NCI-H146 treated with DMSO at 0.1 percent for 48 hours (cell line): Measurements from ENCODE around the gene ZNF286A.
"Not testable (repeated sequence)": the region's sequence is repeated elsewhere in the genome, so short reads cannot be mapped to it uniquely, and the experiment has no call there.

Experiments
- DNase-seq: peaks from one replicate; lab custom pipeline; 2025; ENCODE audit not compliant: unreplicated experiment; lab: John Stamatoyannopoulos, UW

The ZNF286A gene

DNA sequence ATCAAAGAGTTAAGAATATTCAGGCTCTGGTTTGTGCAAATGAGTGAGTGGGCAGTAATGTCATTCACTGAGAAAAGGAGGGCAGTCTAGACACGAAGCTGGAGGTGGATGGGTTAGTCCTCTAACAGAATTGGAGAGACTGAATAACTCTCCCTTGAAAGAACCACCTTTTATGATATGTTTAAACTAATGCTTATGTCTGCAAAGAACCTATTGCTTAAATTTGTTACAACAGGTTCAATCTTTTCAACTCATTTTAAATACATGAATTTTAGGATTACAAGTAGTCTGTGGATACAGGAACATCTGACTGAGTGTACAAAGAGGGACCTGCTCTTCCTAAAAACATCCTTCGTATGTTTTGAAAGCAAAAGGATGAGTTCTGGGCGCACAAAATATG, 585 bp upstream of the ZNF286A start:
- DNase-seq: peak; percentile 7

DNA sequence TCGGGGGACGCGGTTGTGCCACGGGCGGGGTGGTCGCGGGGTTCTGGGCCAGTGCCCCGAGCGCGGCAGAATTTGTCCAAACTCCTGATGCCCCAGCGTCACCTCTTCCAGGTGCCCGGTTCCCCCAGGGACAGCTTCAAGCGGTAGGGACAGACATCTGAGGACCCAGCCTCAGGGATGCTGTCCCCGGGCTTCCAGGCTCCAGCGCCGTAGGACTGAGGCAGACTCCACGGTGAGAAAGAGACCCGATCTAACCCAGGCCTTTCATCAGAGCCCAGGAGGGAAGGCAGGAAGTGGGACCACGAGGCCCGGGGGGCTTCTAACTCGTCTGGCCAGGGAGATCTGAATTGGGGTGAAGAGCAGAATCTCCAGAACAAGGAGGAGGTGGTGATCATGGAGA, 385 bp downstream of the ZNF286A start:
- DNase-seq: not testable (repeated sequence)

DNA sequence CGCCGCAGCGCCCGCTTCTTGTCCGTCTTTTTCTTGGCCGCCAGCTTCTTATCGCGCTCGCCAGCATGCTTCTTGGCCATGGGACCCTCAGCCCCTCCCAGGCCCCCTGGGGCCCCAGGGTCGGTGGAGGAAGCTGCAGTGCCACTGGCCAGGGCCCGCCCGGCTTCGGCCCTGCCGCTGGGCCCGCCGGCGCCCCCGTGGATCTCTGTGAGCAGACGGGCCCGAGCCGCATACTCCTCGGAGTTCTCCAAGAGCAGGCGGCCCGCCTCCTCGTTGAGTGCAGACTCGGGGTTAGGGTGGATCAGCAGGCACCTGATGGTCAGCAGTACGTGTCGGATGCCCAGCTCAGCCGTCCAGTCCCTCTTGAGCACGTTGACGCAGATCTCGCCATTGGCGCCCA, 4.7 kb downstream of the ZNF286A start:
- not testable (repeated sequence) for DNase-seq

DNA sequence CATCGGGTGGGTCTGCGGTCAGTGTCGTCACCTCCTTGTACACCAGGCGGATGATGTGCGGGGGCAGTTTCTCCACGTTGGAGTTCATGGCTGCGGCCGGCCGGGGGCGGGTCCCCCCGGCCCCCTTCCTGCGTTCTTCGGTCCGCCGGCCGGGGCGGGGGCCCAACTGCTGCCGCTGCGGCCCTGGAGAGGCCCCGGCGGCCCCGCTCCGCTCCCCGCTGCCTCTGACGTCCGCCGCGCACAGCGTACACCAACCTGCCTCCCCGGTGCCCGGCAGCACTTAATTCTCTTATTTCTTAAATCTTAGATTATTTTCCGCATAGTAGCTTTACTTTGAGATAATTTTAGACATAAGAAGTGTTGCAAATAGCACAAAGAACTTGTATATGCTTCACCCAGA, 5.3 kb downstream of the ZNF286A start:
- not testable (repeated sequence) for DNase-seq

DNA sequence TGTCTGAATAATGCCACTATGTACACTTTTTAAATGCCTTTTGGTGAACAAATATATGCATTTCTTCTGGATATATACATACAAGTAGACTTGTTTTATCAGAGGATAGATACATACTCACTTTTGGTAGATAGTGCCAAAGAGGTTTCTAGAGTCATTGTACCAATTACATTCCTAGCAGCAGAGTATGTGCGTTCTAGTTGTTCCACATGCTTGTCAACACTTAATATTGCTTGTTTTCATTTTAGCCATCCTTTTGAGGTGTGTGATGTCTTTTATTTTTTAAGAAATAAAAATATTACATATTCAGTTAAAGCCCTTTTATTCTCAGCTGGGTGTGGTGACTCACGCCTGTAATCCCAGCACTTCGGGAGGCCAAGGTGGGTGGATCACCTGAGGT, 9.3 kb downstream of the ZNF286A start:
- not testable (repeated sequence) for DNase-seq

DNA sequence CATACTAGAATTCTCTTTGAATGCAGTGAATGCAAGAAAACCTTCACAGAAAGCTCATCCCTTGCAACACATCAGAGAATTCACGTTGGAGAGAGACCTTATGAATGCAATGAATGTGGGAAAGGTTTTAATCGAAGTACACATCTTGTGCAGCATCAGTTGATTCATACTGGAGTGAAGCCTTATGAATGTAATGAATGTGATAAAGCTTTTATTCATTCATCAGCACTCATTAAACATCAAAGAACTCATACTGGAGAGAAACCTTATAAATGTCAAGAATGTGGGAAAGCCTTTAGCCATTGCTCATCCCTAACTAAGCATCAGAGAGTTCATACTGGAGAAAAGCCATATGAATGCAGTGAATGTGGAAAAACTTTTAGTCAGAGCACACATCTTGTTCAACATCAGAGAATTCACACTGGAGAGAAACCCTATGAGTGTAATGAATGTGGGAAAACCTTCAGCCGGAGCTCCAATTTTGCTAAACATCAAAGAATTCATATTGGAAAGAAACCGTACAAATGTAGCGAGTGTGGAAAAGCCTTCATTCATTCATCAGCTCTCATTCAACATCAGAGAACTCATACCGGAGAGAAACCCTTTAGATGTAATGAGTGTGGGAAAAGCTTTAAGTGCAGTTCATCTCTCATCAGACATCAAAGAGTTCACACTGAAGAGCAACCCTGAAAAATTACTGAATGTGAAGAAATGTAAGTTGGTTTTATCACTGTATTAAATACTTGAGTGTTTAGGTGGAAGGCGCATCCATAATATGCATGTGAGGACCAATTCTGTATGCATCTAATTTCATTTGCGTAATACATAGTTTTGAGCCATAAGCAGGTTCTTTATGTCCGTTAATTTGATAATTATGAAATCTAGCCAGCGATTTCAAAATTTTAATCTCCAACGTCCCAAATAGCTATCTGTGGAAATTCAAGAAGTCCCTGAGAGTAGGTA, 17.3 kb downstream of the ZNF286A start:
- DNase-seq: not testable (repeated sequence)

DNA sequence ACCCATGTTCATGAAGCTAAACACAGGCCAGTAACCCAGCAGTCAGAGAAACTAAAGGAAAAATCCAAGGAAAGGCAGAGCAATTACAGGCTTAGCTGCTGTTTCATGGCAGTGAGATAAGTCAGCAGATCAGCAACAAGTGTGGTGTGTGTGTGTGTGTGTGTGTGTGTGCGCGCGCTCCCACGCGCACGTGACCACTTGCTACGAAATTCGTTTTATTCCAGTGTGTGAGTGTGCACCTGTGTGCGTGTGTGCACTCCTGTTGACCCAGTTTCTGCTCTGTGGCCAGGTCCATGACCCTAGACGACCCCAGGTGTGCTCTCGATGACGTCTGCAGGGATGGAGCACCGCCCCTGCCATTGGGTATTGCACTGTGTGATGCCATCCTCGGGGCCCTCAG, 31.0 kb downstream of the ZNF286A start:
- DNase-seq: not testable (repeated sequence)

DNA sequence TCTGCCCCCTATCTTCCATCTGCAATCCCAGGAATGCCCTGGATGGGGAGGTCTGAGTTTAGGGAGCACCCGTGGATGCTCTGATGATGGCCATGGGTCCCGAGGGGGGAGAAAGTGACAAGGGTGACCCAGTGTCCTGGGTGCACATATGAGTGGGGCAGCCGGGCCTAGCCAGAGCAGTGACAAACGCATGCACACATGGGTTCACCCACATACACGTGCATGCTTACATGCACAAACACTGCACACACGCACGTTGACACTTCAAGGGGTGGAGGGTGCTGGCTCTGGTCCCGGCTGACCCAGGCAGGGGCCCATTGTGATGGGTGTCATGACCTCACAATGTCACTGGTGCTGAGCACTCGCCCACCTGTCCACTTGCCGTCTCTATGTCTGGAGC, 32.3 kb downstream of the ZNF286A start, which contains the start of gene TBC1D26:
TBC1D26 (plus strand) TSS at position 384 of the 400 bp plus-strand sequence. CDS start 3,066 bp downstream, outside the sequence.
- not testable (repeated sequence) for DNase-seq

DNA sequence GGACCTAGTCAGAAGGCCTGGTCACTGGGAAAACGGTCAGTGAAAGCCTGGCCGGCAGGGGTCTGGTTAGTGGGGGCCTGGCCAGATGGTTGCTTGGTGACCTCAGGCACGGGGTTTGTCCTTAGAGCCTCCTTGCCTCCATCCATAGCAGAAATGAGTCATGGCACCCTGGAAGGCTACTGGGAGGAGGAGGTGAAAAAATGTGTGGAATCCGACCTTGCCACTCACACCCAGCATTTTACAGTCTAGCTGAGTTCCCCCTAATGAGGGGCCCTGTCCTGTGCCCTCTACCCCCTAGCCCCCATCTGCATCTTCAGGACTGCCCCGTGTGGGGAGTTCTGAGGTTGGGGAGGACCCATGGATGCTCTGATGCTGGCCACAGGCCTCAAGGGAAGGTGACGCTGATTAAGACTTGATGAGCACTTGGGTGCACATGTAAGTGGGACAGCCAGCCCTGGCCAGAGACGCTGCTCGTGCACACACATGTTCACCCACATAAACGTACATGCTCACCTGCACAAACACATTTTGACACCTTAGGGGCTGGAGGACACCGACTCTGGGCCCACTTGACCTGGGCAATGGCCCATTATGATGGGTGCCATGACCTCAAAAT, 33.7 kb downstream of the ZNF286A start:
- DNase-seq: not testable (repeated sequence)

DNA sequence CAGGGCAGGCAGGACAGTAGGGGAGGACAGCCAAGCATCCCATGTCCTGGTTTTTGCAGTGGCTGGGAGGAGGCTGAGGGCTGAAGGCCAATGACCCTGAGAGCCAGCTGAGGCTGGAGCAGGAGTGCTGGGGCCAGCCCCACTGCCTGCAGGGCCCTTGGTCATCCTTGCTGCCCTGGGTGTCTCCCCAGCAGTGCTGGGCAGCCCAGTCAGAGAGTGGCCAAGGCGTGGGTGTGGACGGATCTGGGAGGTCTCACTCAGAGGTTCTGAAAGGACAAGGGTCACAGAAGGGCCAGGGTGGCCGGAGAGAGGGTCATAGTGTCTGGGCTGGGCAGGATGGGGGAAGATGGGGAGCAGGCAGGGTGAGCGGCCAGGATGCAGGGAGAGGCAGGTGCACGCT, 37.0 kb downstream of the ZNF286A start:
- not testable (repeated sequence) for DNase-seq

DNA sequence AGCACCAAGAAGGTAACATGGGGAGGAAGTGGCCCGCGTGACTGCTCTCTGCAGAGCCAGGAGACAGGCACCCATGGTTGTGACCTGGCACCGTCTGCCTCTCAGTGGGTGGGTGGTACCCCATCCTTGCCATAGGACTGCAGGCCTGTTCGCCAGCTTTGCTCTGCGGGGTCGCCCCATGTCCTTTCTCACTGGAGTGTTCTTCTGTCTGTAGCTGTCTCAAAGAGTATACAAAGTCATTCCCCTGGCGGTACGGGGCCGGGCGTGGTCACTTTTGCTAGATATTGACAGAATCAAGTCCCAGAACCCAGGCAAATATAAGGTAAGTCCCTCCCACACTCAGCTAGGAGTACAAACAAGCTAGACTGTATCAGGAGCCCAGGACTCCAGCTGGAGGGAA, 38.5 kb downstream of the ZNF286A start:
- no peak for DNase-seq

DNA sequence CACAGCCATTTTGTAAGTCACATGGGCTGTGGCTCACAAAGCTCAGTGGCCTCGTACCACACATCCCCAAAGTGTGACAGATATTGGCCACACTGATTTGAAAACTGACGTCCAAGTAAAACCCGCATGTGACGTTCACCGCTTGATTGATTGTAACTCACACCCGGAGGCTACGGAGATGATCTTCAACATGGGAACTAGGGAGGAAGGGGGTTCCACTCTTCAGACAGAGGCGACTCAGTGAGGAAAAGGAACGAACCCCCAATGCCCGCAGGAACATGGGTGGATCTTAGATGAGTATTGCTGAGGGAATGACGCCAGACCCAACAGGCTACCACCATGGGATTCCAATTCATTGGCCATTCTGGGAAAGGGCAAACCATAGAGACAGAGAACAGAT, 39.7 kb downstream of the ZNF286A start:
- DNase-seq: not testable (repeated sequence)

DNA sequence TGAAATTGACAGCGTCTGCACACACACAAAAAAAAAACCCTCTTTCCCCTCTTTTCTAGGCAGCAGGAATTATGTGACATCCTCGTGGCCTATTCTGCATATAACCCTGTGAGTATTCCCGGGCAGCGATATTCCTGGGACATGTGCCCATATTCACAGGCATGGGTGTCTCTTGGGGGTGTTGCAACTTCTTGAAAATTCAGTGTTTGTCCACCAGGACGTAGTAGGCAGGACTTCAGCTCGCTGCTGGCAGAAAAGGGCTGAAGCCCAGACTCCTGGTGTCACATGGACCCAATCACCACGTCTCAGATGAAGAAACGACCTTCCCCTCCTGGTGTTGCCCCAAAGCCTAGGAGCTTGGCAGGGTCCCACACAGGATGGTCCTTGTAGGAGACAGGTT, 40.5 kb downstream of the ZNF286A start:
- not testable (repeated sequence) for DNase-seq

DNA sequence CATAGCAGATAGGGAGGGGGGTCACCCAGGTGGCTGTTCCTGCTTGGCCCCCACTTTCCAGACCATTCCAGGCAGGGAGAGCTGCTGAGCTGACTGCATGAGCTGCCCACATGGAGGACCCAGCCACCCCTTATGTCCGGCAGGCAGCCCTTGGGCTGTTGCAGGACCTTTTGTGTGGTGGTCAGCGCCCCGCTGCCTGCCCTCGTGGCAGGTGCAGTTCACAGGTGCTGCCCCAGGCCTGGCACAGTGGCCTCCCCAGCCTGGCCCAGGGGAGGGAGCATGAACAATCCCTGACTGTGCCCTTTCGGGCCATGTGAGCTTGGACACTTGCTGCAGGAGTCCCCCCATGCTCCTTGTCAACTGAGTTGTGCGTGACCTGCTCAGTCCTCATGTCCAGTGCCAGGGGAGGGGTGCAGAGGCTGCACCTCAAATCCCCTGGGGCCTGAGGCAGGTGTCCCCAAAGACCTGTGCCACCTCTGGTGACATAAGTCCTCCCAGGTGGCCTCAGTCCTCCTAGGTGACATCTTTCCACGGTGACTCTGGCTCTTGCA, 41.1 kb downstream of the ZNF286A start:
- no peak for DNase-seq

DNA sequence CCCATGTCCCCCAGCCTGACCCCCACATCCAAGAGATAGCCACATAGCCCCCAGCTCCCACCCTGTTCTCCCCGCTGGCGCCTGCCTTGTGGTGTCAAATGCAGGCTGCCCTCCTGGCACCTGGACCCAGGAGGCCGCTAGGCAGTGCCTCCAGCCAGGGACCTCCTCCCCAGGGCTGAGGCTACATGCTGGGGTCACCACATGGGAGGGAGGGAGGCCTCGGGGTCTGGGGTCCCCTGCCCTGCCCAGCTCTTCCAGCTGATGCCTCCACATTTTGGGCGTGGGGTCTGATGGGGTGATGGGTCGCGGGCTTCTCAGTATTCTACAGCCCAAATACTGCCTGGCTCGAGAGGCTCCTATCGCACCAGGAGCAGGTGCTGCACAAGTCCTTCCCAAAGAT, 42.1 kb downstream of the ZNF286A start:
- DNase-seq: no peak

DNA sequence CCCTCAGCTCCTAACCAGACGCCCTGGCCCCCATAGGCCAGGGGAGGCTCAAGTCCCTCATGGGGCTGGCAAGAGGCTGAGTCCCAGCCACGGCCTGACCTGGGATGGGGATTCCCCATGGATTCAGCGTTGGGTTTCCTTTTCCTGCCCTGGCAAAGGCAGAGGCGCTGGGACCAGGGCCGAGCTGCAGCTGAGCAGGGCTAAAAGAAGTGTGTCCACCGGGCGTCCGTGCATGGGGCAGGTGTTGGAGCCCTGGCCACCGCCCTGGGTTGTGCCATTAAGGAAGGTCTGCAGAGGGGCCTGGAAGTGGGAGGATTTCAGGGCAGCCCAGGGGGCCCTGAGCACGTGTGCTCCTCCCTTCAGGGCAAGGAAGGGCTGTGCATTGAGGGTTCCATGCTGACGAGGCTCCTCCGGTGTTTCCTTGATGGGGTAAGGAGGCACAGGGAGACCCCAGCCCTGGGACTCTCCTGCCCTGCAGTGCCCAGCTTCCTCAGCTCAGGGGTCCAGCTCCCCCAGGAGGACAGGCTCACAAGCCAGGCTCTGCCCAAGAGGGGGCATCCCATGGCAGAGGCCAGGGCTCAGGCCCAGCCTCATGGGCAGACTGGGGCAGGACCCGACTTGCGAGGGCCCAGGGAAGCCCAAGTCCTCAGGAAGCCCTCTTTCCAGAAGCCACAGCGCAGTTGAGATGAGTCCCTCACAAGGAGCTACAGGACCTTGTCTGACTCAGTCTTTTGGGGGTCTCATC, 42.7 kb downstream of the ZNF286A start:
- no peak for DNase-seq

DNA sequence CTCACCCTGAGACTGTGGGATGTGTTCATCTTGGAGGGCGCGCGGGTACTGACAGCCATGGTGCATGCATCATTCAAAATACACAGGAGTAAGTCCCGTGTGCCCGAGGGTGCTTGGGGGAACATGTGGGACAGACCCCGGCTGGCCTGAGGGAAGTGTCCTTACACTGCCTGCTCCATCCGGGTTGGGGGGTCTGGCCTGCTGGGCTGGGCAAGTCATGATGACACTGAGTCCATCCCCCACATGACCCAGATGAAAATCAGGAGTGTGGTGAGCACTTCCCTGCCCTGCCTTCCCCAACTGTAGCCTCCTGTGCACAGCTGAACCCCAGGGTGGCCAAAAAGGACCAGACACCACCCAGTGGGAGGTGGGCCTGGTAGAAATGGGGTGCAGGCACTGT, 43.4 kb downstream of the ZNF286A start:
- no peak for DNase-seq

DNA sequence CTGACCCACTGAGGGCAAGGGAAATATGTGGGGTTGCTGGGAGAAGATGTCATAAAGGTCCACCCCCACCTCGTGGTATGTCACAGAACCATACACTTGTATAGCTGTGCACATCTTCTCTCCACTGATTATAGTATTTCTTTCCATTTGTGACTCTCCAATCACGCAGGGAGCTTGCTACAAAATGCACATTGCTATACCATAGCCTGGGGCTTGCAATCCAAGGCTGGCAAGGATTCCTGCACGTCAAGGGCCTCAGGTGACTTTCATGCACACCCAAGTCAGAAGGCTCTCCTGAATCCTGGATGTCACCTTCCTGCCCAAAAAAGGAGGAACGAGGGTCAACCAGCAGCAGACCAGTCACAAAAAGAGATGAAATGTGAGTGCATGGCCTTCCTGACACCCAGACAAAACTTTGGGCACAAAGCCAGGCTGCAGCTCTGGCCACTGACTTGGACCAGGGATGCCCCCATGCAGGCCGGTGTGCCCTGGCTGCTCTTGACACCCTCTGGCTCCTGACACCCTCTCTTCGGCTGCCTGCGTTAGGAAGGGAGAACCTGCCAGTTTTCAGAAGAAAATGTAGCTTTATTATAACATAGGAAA, 44.6 kb downstream of the ZNF286A start:
- no peak for DNase-seq

DNA sequence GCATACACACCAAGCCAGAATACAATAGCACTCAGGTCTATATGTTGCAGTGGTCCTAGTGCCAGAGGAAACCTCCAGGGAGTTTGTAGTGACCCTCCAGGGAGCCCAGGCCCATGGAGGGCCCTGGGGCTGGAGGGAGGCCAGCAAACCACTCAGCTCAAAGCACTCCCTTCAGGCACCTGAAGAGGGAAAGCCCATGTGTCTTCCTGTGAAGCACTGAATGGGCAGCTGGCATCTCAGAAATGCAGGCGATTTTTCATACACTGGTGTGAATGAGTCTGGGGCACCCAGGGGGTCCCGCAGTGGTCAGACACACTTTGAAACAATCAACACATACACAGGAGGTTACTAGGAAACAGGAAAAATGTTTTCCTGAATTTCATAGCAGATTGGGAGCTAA, 45.3 kb downstream of the ZNF286A start:
- no peak for DNase-seq

DNA sequence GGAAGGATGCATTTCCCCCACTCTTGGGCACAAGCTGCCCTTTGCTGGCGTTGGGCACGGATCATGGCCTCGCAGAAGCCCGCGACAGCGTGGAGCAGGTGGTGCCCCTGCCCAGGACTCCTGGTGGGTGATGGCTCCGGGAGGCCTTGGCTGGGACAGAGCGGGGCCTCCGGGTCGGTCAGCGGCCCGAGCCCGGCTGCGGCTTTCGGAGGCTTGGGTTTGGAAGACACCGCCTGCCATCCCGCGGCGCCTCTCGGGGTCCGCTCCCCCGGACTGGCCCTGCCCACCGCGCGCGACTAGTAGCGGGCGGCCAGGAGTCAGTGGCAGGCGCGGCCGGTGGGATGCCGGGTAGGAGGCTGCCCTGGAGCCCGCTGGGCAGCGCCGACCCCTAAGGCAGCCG, 49.9 kb downstream of the ZNF286A start:
- DNase-seq: not testable (repeated sequence)
